ENCODE results near the gene GCN1. TPM values are rescaled to one million over a fixed set of nuclear protein-coding genes. Genes with fewer than 3 reads are reported as not detected.

The GCN1 gene
- total and polyA plus RNA-seq, 4 donors = 19.3 to 93.6 (median 53.1) TPM

- Histone ChIP-seq H3K4me1 (ENCODE audit: control insufficient read depth in 5 of 5, insufficient read depth in 5 of 5, low read length in 5 of 5) (no peaks in the 10 kb centered on the region), H3K27ac (ENCODE audit: low read depth in 1 of 2, low read length in 1 of 2) (no peak overlapping the region), H3K9me3 (ENCODE audit: control insufficient read depth in 4 of 4, insufficient read depth in 3 of 4, low read length in 3 of 4) (no peaks in the 10 kb centered on the region), H3K36me3 (ENCODE audit: control insufficient read depth in 4 of 4, insufficient read depth in 4 of 4, low read length in 4 of 4) (peaks cover 0 to 16% (median 8%) of the 10 kb centered on the region in 4 donors), H3K9ac (ENCODE audit: insufficient read depth in 1 of 2, low read length in 2 of 2) (no peak overlapping the region), H3K27me3 (ENCODE audit: control insufficient read depth in 3 of 3, insufficient read depth in 3 of 3, low read length in 2 of 3) (no peaks in the 10 kb centered on the region), H3K4me3 (no peak overlapping the region)
- TF ChIP-seq CTCF (IDR thresholded peaks at IDR 0.05; ENCODE audit: control extremely low read depth, extremely low read depth) = no peak
- DNase-seq = no peak
- no peak for ATAC-seq (ENCODE audit: insufficient read depth, low FRiP score)
- WGBS, 2 donors = 96 to 97% methylated on average over 10 of the region's 10 CpGs
Observed at GRCh38 chr12:120206228-120206627, 11.7 kb upstream of the GCN1 start.

DNA sequence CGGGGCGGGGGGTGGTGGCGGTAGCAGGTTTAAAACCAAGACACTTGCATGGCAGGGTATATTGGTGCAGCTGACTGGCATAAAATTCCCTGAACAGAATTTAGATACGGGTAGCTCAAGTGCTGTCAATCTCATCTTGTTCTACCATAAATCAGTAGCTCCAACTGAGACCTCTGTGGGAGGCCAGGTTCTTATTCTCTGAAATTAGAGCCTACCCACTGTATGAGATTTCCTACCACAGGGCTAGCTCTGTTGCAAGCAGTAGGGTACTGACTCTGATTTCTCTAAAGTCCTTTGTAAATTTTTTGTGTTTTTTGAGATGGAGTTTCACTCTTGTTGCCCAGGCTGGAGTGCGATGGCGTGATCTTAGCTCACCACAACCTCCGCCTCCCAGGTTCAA, 9.7 kb upstream of the GCN1 start:
- no peak for TF ChIP-seq CTCF (IDR thresholded peaks at IDR 0.05; ENCODE audit: control extremely low read depth, extremely low read depth)
- Histone ChIP-seq H3K27ac (ENCODE audit: low read depth in 1 of 2, low read length in 1 of 2) (no peak overlapping the region), H3K27me3 (ENCODE audit: control insufficient read depth in 3 of 3, insufficient read depth in 3 of 3, low read length in 2 of 3) (no peaks in the 10 kb centered on the region), H3K36me3 (ENCODE audit: control insufficient read depth in 4 of 4, insufficient read depth in 4 of 4, low read length in 4 of 4) (peaks cover 2 to 15% (median 7%) of the 10 kb centered on the region in 4 donors), H3K4me1 (ENCODE audit: control insufficient read depth in 5 of 5, insufficient read depth in 5 of 5, low read length in 5 of 5) (peaks cover under 1 to 11% (median 8%) of the 10 kb centered on the region in 5 donors), H3K4me3 (no peak overlapping the region), H3K9ac (ENCODE audit: insufficient read depth in 1 of 2, low read length in 2 of 2) (no peak overlapping the region), H3K9me3 (ENCODE audit: control insufficient read depth in 4 of 4, insufficient read depth in 3 of 4, low read length in 3 of 4) (no peaks in the 10 kb centered on the region)
- ATAC-seq (ENCODE audit: insufficient read depth, low FRiP score) = no peak
- 95% methylated on average over 7 of the region's 7 CpGs for WGBS, 2 donors
- no peak for DNase-seq

GRCh38 chr12:120200364-120200800, 5.9 kb upstream of the GCN1 start:
- H3K36me3 ChIP-seq (ENCODE audit: control insufficient read depth in 4 of 4, insufficient read depth in 4 of 4, low read length in 4 of 4) = peaks cover 21 to 39% (median 30%) of the 10 kb centered on the region in 4 donors
- H3K4me1 ChIP-seq (ENCODE audit: control insufficient read depth in 5 of 5, insufficient read depth in 5 of 5, low read length in 5 of 5) = peaks cover 4 to 14% (median 10%) of the 10 kb centered on the region in 5 donors
- TF ChIP-seq CTCF (IDR thresholded peaks at IDR 0.05; ENCODE audit: control extremely low read depth, extremely low read depth) = no peak
- H3K27me3 ChIP-seq (ENCODE audit: control insufficient read depth in 3 of 3, insufficient read depth in 3 of 3, low read length in 2 of 3) = no peaks in the 10 kb centered on the region
- 4% methylated on average over 16 of the region's 16 CpGs for WGBS, 2 donors
- ATAC-seq (ENCODE audit: insufficient read depth, low FRiP score) (no peak), DNase-seq (no peak)
- peak overlapping the region; percentile 80 to 93 for H3K9ac ChIP-seq (ENCODE audit: insufficient read depth in 1 of 2, low read length in 2 of 2)
- peak overlapping the region; percentile 90 for H3K4me3 ChIP-seq
- H3K27ac ChIP-seq (ENCODE audit: low read depth in 1 of 2, low read length in 1 of 2) = peak overlapping the region; percentile 86 to 88
- no peaks in the 10 kb centered on the region for H3K9me3 ChIP-seq (ENCODE audit: control insufficient read depth in 4 of 4, insufficient read depth in 3 of 4, low read length in 3 of 4)
